Measurements from ENCODE around the gene RIC1. TPM values are rescaled to one million over a fixed set of nuclear protein-coding genes. Genes with fewer than 3 reads are reported as not detected.

Gene RIC1
- total RNA-seq, 2 donors from 2014 or later, result 12.8 to 17.9 TPM

DNA sequence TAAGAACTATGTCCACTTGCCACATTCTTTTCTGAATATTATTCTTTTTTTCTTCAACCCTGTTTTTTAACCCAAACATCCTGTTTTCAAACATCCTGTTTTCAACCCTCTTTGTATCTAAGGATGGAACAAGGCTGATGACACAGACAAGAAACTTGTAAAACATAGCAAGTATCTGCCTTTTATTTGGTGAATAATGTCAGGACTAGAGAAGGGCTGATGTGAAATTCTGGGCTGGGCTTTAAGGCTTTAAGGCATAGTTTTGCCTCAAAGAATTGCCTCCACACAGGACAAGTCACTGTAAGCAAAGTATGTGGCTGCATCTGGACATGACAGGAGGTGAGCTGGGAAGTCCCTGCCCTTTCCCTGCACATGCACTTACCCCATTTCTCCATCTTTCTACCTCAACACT is 42.5 kb upstream of the RIC1 start:
- Histone ChIP-seq H3K9ac (ENCODE audit: low read depth in 2 of 2, low read length in 2 of 2) (no peak overlapping the region), H3K27me3 (no peaks in the 10 kb centered on the region), H3K27ac (no peak overlapping the region), H3K36me3 (no peaks in the 10 kb centered on the region), H3K9me3 (no peaks in the 10 kb centered on the region), H3K4me1 (no peaks in the 10 kb centered on the region), H3K4me3 (no peak overlapping the region)
- DNase-seq, result no peak
- intact Hi-C loops (cut with DNase I), result loop anchor here (5.0 kb wide), 1 partner anchor 134 kb away; the partner anchor contains the start of gene CD274
- TF ChIP-seq, protein P1, sequence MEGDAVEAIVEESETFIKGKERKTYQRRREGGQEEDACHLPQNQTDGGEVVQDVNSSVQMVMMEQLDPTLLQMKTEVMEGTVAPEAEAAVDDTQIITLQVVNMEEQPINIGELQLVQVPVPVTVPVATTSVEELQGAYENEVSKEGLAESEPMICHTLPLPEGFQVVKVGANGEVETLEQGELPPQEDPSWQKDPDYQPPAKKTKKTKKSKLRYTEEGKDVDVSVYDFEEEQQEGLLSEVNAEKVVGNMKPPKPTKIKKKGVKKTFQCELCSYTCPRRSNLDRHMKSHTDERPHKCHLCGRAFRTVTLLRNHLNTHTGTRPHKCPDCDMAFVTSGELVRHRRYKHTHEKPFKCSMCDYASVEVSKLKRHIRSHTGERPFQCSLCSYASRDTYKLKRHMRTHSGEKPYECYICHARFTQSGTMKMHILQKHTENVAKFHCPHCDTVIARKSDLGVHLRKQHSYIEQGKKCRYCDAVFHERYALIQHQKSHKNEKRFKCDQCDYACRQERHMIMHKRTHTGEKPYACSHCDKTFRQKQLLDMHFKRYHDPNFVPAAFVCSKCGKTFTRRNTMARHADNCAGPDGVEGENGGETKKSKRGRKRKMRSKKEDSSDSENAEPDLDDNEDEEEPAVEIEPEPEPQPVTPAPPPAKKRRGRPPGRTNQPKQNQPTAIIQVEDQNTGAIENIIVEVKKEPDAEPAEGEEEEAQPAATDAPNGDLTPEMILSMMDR (IDR thresholded peaks at IDR 0.05), result no peak

DNA sequence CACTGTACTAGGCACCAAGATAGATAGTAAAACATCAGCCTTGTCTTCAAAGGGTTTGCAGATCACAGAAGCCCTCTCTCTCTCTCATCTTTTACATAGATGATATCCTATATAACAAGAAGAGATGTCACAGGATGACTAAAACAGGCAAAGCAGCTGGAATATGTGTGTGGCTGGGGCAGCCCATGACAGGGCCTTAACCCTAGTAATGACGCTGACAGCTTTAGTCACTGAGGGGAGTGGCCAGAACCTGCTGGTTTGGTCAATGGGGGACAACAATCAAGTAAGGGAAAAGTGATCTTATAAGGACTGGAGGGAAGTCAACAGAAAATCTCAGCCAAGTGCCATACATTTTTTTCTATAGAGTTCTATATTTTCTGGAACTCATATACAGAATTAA is 41.9 kb upstream of the RIC1 start:
- Histone ChIP-seq H3K9me3 (no peaks in the 10 kb centered on the region), H3K27me3 (no peaks in the 10 kb centered on the region), H3K36me3 (no peaks in the 10 kb centered on the region), H3K4me3 (no peak overlapping the region), H3K4me1 (no peaks in the 10 kb centered on the region), H3K9ac (ENCODE audit: low read depth in 2 of 2, low read length in 2 of 2) (no peak overlapping the region), H3K27ac (no peak overlapping the region)
- intact Hi-C loops (cut with DNase I), result loop anchor here (5.0 kb wide), 1 partner anchor 135 kb away; the partner anchor contains the start of gene CD274
- TF ChIP-seq, protein P1 (IDR thresholded peaks at IDR 0.05), result no peak
- no peak for DNase-seq

DNA sequence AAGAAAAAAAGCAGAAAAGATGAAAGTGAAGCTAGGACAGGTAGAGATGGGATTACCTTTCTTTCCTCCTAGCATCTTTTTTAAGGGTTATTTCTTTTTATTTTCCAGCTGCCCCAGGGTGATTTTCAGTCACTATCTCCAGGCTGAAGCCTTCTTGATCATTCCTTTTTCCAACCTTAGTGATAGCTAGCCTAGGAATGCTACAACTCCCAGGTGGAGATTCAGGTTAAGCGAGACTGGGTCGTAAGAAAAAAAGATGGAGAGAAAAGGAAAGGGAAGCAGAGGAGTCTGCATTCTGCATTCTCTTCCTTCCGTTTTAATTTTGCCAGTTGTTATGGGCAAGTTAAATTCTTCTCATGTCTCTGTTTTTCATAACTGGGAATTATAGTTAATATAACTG is 36.7 kb upstream of the RIC1 start:
- no peak overlapping the region for H3K4me3 ChIP-seq
- H3K36me3 ChIP-seq, result no peaks in the 10 kb centered on the region
- H3K9ac ChIP-seq (ENCODE audit: low read depth in 2 of 2, low read length in 2 of 2), result no peak overlapping the region
- no peaks in the 10 kb centered on the region for H3K4me1 ChIP-seq
- no peak overlapping the region for H3K27ac ChIP-seq
- no peak for DNase-seq
- TF ChIP-seq, protein P1 (IDR thresholded peaks at IDR 0.05), result no peak
- no peaks in the 10 kb centered on the region for H3K9me3 ChIP-seq
- intact Hi-C loops (cut with DNase I), result loop anchor here (5.0 kb wide), 2 partner anchors 405 to 835 kb away; partner anchors contain the start of gene INSL6
- H3K27me3 ChIP-seq, result no peaks in the 10 kb centered on the region

DNA sequence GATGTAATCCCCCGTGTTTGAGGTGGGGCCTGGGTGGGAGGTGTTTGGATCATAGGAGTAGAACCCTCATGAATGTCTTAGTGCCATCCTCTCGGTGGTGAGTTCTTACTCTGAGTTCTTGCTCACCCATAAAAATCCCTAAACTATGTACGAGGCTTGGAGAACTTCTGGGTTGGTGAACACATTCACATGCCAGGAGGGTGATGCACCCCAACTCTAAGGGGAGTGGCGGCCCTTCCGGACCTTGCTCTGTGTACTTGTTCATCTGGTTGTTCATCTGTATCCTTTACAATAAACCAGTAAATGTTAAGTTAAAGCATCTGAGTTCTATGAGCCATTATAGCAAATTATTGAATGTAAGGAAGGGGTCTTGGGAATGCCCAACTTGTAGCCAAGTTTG is 36.0 kb upstream of the RIC1 start:
- no peak for DNase-seq
- TF ChIP-seq, protein P1 (IDR thresholded peaks at IDR 0.05), result no peak
- Histone ChIP-seq H3K4me3 (no peak overlapping the region), H3K9me3 (no peaks in the 10 kb centered on the region), H3K27me3 (no peaks in the 10 kb centered on the region), H3K9ac (ENCODE audit: low read depth in 2 of 2, low read length in 2 of 2) (no peak overlapping the region), H3K36me3 (no peaks in the 10 kb centered on the region), H3K4me1 (no peaks in the 10 kb centered on the region), H3K27ac (no peak overlapping the region)
- intact Hi-C loops (cut with DNase I), result loop anchor here (5.0 kb wide), 2 partner anchors 406 to 836 kb away; partner anchors contain the start of gene INSL6

DNA sequence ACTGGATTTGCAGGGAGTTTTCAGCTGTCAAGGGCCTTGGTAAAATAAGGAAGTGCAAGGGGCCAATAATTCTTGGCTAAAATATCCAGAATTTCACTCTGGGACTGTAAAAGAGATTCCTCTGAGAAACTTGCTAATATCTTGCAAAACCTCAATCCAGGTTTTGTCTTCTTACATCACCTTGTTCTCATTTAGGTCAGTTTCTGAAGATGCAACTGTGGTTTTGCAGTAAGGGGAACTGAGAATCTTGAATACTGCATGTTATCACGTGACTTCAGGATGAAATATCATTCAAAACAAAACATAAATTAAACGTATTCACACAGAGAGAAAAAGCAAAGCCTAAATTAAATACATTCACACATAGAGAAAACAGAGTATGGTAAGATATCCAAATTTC is 35.0 kb upstream of the RIC1 start:
- intact Hi-C loops (cut with DNase I), result loop anchor here (5.0 kb wide), 2 partner anchors 407 to 837 kb away; partner anchors contain the start of gene INSL6
- no peaks in the 10 kb centered on the region for H3K36me3 ChIP-seq
- no peaks in the 10 kb centered on the region for H3K9me3 ChIP-seq
- H3K4me1 ChIP-seq, result no peaks in the 10 kb centered on the region
- no peak overlapping the region for H3K9ac ChIP-seq (ENCODE audit: low read depth in 2 of 2, low read length in 2 of 2)
- no peak overlapping the region for H3K4me3 ChIP-seq
- no peaks in the 10 kb centered on the region for H3K27me3 ChIP-seq
- no peak for DNase-seq
- no peak overlapping the region for H3K27ac ChIP-seq
- TF ChIP-seq, protein P1 (IDR thresholded peaks at IDR 0.05), result no peak

All from colonic mucosa (tissue), 4 donors.